A549 treated with CORT108297 at 1 μM for 4 hours (cell line): Measurements from ENCODE around the gene MAMDC2. TPM values are rescaled to one million over a fixed set of nuclear protein-coding genes. Genes with fewer than 3 reads are reported as not detected.

ENCODE experiments used
- total RNA-seq: library from RNA; stranded (reverse); fragments of 200-300 nt; extraction: Qiagen RNA extraction; gene quantifications from 5 replicates; pipeline ENCODE4 v1.2.3, GENCODE V29; 2022

MAMDC2 gene
- total RNA-seq: 0.15 to 0.38 TPM (median 0.29 TPM) in 5 replicates

GRCh38 chr9:70043689-70044489 is at the start of gene MAMDC2:
MAMDC2 (plus strand) TSS chr9:70043848; CDS start chr9:70044198, 350 bp downstream.

GRCh38 chr9:70258692-70259511 is 215.3 kb downstream of the MAMDC2 start, which contains the start of gene SMC5:
SMC5 (plus strand) TSS chr9:70258978; CDS start chr9:70259079, 101 bp downstream.

Other genes with a start within 250 kb of the MAMDC2 start
- gene CFAP95, start 223.0 kb upstream of the MAMDC2 start, total RNA-seq: 0.22 to 0.30 TPM (median 0.22 TPM) in 3 of 5 replicates, not detected in the others
- gene SMC5, start 215.1 kb downstream of the MAMDC2 start, total RNA-seq: 9.3 to 17.6 TPM (median 15.7 TPM) in 5 replicates